Measurements from ENCODE around the gene TRIM69. TPM values are rescaled to one million over a fixed set of nuclear protein-coding genes. Genes with fewer than 3 reads are reported as not detected.
A peak's percentile ranks its signal among the peaks of the same experiment; 100 is the strongest.
"Not testable (repeated sequence)": the region's sequence is repeated elsewhere in the genome, so short reads cannot be mapped to it uniquely, and the experiment has no call there.

TRIM69 gene
- total RNA-seq, 4 donors from 2014 or later = 20.3 to 23.3 (median 21.9) TPM

DNA sequence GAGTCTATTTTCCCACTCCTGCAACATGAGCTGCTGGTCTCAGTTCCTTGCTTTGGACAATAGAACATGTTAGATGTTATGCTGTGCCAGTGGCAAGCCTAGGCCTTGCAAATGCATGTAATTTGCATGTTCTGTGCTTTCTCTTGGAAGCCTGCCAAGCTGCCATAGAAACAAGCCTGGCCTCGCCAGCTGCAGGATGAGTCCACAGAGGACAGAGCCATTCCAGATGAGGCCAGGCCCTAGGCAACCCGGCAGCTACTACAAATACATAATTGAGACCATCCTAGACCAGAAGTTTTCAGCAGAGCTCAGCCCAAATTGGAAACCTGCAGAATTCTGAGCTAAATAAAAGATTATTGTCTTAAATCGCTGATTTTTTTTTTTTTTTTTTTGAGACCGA is 39.6 kb downstream of the TRIM69 start:
- intact Hi-C loops (cut with DNase I) = no loop called here
- TF ChIP-seq, protein P1, sequence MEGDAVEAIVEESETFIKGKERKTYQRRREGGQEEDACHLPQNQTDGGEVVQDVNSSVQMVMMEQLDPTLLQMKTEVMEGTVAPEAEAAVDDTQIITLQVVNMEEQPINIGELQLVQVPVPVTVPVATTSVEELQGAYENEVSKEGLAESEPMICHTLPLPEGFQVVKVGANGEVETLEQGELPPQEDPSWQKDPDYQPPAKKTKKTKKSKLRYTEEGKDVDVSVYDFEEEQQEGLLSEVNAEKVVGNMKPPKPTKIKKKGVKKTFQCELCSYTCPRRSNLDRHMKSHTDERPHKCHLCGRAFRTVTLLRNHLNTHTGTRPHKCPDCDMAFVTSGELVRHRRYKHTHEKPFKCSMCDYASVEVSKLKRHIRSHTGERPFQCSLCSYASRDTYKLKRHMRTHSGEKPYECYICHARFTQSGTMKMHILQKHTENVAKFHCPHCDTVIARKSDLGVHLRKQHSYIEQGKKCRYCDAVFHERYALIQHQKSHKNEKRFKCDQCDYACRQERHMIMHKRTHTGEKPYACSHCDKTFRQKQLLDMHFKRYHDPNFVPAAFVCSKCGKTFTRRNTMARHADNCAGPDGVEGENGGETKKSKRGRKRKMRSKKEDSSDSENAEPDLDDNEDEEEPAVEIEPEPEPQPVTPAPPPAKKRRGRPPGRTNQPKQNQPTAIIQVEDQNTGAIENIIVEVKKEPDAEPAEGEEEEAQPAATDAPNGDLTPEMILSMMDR (IDR thresholded peaks at IDR 0.05) = no peak
- TF ChIP-seq POLR2AphosphoS5 (IDR thresholded peaks at IDR 0.05) (no peak), POLR2A (IDR thresholded peaks at IDR 0.05; ENCODE audit: low read depth) (no peak), EP300 (IDR thresholded peaks at IDR 0.05) (no peak)
- no peak for DNase-seq (ENCODE audit: extremely low spot score)
- Histone ChIP-seq H3K9me3 (peaks cover 0 to 8% (median 7%) of the 10 kb centered on the region in 4 donors), H3K27ac (replicated peaks in 1 of 4) (no peak overlapping the region), H3K4me1 (no peaks in the 10 kb centered on the region), H3K36me3 (no peaks in the 10 kb centered on the region), H3K4me3 (no peak overlapping the region), H3K27me3 (no peaks in the 10 kb centered on the region)
- 86% methylated on average over 4 of the region's 4 CpGs for WGBS

DNA sequence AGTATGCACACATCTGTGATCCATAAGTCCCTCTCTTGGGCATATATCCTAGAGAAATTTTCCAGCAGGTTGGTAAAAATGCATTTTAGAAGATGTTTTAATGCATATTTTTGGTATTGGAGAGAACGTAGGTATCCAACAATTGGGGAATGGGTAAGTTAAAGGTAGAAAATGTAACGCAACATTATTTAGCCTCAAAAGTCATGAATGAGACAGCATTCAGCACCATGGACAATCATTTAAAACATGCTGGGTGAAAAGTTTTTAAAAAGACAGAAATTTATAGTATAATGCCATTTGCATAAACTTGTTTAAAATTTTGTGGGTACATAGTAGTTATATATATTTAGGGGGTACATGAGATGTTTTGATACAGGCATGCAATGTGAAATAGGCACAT is 43.4 kb downstream of the TRIM69 start:
- intact Hi-C loops (cut with DNase I) = no loop called here
- no peak for DNase-seq (ENCODE audit: extremely low spot score)
- Histone ChIP-seq H3K4me1 (peaks cover 0 to 7% (median 5%) of the 10 kb centered on the region in 4 donors), H3K4me3 (no peak overlapping the region), H3K9me3 (no peaks in the 10 kb centered on the region), H3K36me3 (no peaks in the 10 kb centered on the region), H3K27ac (replicated peaks in 1 of 4) (no peak overlapping the region), H3K27me3 (no peaks in the 10 kb centered on the region)
- TF ChIP-seq POLR2A (IDR thresholded peaks at IDR 0.05; ENCODE audit: low read depth) (no peak), EP300 (IDR thresholded peaks at IDR 0.05) (no peak), POLR2AphosphoS5 (IDR thresholded peaks at IDR 0.05) (no peak)
- TF ChIP-seq, protein P1 (IDR thresholded peaks at IDR 0.05) = no peak
- 90% methylated on average over 2 of the region's 2 CpGs for whole genome bisulfite sequencing

DNA sequence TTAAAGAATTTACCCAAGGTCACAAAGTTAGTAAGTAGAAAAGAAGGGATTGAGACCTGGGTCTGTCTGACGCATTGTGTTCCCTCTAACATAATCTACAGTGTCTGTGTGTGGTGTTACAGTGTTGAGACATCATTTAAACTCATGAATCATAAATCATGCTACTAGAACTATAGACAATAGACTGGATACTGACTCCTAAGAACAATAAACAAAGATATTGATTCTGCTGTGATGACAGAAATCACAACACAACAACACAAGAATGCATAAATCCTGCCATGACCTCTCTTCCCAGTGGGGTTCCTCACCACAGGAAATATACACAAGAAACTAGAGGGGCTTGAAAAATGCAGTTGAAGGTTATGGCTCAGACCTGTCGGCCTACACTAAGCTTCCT is 44.3 kb downstream of the TRIM69 start:
- no peak for DNase-seq (ENCODE audit: extremely low spot score)
- Histone ChIP-seq H3K4me1 (peaks cover 0 to 7% (median 5%) of the 10 kb centered on the region in 4 donors), H3K27me3 (no peaks in the 10 kb centered on the region), H3K27ac (replicated peaks in 1 of 4) (no peak overlapping the region), H3K4me3 (no peak overlapping the region), H3K36me3 (no peaks in the 10 kb centered on the region), H3K9me3 (no peaks in the 10 kb centered on the region)
- TF ChIP-seq, protein P1 (IDR thresholded peaks at IDR 0.05) = no peak
- TF ChIP-seq POLR2AphosphoS5 (IDR thresholded peaks at IDR 0.05) = no peak
- TF ChIP-seq EP300 (IDR thresholded peaks at IDR 0.05) = no peak
- no peak for TF ChIP-seq POLR2A (IDR thresholded peaks at IDR 0.05; ENCODE audit: low read depth)
- WGBS = 76% methylated on average over 2 of the region's 2 CpGs
- intact Hi-C loops (cut with DNase I) = no loop called here

DNA sequence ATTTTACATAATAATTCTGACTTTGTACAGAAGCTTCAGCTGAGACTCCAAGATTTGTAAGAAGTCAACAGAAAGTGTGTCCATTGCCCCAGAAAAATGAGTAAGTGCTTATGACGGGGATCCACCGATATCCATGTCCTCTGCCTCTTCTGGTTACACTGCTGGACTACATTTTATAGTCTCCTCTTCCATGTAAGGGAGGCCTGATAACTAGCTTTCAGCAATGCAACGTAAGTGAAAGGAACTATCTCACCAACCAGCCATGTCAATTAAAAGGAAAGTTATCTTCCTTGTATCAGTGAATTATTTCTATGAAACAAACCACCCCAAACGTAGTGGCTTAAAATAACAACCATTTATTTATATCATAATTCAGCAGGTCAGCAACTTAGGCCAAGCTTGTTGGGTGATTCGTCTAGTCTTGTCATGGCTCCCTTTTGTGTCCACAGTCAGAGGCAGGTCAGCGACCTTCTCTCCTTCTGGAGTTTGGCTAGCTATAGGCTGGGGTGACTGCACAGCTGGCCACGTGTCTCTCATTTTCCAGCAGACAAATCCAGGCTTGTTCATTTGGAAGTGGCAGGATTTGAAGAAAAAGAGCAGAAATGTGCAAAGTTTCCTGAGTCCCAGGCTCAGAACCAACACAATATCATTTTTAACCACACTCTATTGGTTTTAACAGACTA is 44.9 kb downstream of the TRIM69 start:
- no peaks in the 10 kb centered on the region for H3K36me3 ChIP-seq
- H3K27me3 ChIP-seq = no peaks in the 10 kb centered on the region
- DNase-seq (ENCODE audit: extremely low spot score) = no peak
- H3K9me3 ChIP-seq = no peaks in the 10 kb centered on the region
- TF ChIP-seq EP300 (IDR thresholded peaks at IDR 0.05) (no peak), POLR2A (IDR thresholded peaks at IDR 0.05; ENCODE audit: low read depth) (no peak), POLR2AphosphoS5 (IDR thresholded peaks at IDR 0.05) (no peak)
- TF ChIP-seq, protein P1 (IDR thresholded peaks at IDR 0.05) = no peak
- 84% methylated on average over 7 of the region's 7 CpGs for WGBS
- H3K4me1 ChIP-seq = peaks cover 0 to 7% (median 5%) of the 10 kb centered on the region in 4 donors
- H3K4me3 ChIP-seq = no peak overlapping the region
- H3K27ac ChIP-seq (replicated peaks in 1 of 4) = no peak overlapping the region
- intact Hi-C loops (cut with DNase I) = no loop called here

DNA sequence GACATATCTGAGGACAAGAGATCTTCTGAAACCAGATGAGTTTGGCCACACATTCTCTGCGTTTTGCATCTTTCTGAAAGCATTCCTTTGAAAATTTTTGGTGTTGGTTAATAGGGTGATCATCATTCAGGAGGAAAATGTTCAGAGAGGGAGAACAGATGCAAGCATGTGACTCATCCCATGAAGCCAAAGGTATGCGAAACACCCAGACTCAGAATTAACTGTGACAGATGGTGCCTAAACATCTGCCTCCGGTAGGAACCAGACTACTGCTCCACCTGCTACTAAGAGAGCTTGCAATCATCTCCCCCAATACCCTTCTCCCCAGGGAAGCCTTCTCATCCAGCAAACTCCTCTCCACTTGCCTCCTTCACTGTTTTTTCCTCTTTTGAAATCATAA is 46.2 kb downstream of the TRIM69 start:
- WGBS = 69% methylated on average over 3 of the region's 3 CpGs
- intact Hi-C loops (cut with DNase I) = no loop called here
- TF ChIP-seq POLR2A (IDR thresholded peaks at IDR 0.05; ENCODE audit: low read depth) (no peak), EP300 (IDR thresholded peaks at IDR 0.05) (no peak), POLR2AphosphoS5 (IDR thresholded peaks at IDR 0.05) (no peak)
- TF ChIP-seq, protein P1 (IDR thresholded peaks at IDR 0.05) = no peak

DNA sequence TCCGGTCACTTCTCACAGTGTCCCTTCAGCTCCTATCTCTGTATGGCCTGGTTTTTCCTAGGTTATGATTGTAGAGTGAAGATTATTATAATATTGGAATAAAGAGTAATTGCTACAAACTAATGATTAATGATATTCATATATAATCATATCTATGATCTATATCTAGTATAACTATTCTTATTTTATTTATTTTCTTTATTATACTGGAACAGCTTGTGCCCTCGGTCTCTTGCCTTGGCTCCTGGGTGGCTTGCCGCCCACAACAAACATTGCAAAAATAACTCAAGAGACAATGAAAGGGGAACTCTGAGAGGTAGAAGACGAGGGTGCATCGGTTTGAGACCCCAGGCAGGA is 48.6 kb downstream of the TRIM69 start:
- intact Hi-C loops (cut with DNase I) = loop anchor here (5.0 kb wide), 1 partner anchor 118 kb away; no protein-coding TSS in a partner anchor
- peak overlapping the region; percentile 75 to 89 (median 80) for H3K4me3 ChIP-seq
- DNase-seq (ENCODE audit: extremely low spot score); H3K4me1 ChIP-seq; H3K27me3 ChIP-seq; H3K36me3 ChIP-seq; H3K9me3 ChIP-seq: not testable (repeated sequence)
- 53% methylated on average over 5 of the region's 5 CpGs for WGBS
- H3K27ac ChIP-seq (replicated peaks in 1 of 4) = peak overlapping the region; percentile 92 to 96 (median 94)

More for the DNA sequence above, 46.2 kb downstream of the TRIM69 start:
- no peaks in the 10 kb centered on the region for H3K9me3 ChIP-seq
- H3K4me1 ChIP-seq = peaks cover 0 to 7% (median 5%) of the 10 kb centered on the region in 4 donors
- H3K27ac ChIP-seq (replicated peaks in 1 of 4) = no peak overlapping the region
- H3K27me3 ChIP-seq = no peaks in the 10 kb centered on the region
- DNase-seq (ENCODE audit: extremely low spot score) = no peak
- H3K4me3 ChIP-seq = no peak overlapping the region
- H3K36me3 ChIP-seq = no peaks in the 10 kb centered on the region
